ENCODE results near the gene DNAJB7. TPM values are rescaled to one million over a fixed set of nuclear protein-coding genes. Genes with fewer than 3 reads are reported as not detected.
A peak's percentile ranks its signal among the peaks of the same experiment; 100 is the strongest.

Gene DNAJB7
- total and polyA plus RNA-seq, 2 donors (not counting 1 experiment from before 2014, with no cell fraction given), result not detected

- H4K20me1 ChIP-seq (ENCODE audit: control insufficient read depth, insufficient read depth, low read length, poor library complexity, severe bottlenecking), result no peaks in the 10 kb centered on the region
- no peak for DNase-seq
- Mint-ChIP-seq H3K27me3 (no peaks in the 10 kb centered on the region), H3K9me3 (ENCODE audit: insufficient read depth) (no peaks in the 10 kb centered on the region), H3K27ac (no peak overlapping the region), H3K4me3 (no peak overlapping the region), H3K4me1 (peaks cover 13% of the 10 kb centered on the region)
- no peak overlapping the region for H3K4me3 ChIP-seq (ENCODE audit: control extremely low read depth in 1 of 5, extremely low read depth in 1 of 5, insufficient read depth in 1 of 5, low read depth in 2 of 5, low read length in 4 of 5)
- ChIA-PET CTCF (interaction anchor here (0.7 kb wide), 1 partner anchor 26 kb away, joined by 3 read pairs; no protein-coding TSS in a partner anchor), POLR2A (no interaction called here)
- no CpG with 5 or more reads among the region's 1 CpG for WGBS (ENCODE audit: insufficient coverage)
- no peak for TF ChIP-seq CTCF (IDR thresholded peaks at IDR 0.05)
- TF ChIP-seq EZH2 (IDR thresholded peaks at IDR 0.05; ENCODE audit: borderline replicate concordance, insufficient read depth, low read depth, low read length, poor library complexity, severe bottlenecking), result no peak
- no peaks in the 10 kb centered on the region for H3K27me3 ChIP-seq (replicated peaks in 1 of 4; ENCODE audit: control extremely low read depth in 1 of 4, control insufficient read depth in 3 of 4, insufficient read depth in 4 of 4, low read length in 3 of 4)
- H3K9me3 ChIP-seq (ENCODE audit: control extremely low read depth in 1 of 3, control insufficient read depth in 2 of 3, insufficient read depth in 1 of 3, low read length in 2 of 3), result no peaks in the 10 kb centered on the region
- H3K4me1 ChIP-seq (ENCODE audit: control insufficient read depth in 2 of 2, insufficient read depth in 2 of 2, low read length in 2 of 2), result peaks cover 6 to 12% of the 10 kb centered on the region in 2 donors
- intact Hi-C loops (cut with micrococcal nuclease), result no loop called here
- H2AFZ ChIP-seq (ENCODE audit: insufficient read depth, low read depth, low read length, poor library complexity, severe bottlenecking), result no peak overlapping the region
- H3K27ac ChIP-seq (ENCODE audit: low read length in 2 of 2), result no peak overlapping the region
- H3K4me2 ChIP-seq (replicated peaks; ENCODE audit: low read depth, low read length, poor library complexity, severe bottlenecking), result no peak overlapping the region
- H3K36me3 ChIP-seq (replicated peaks in 1 of 2; ENCODE audit: control extremely low read depth in 1 of 2, control insufficient read depth in 1 of 2, extremely low read depth in 1 of 2, insufficient read depth in 2 of 2, low read length in 1 of 2), result peaks cover 3 to 26% of the 10 kb centered on the region in 2 experiments
- H3K9ac ChIP-seq (ENCODE audit: low read length), result no peak overlapping the region
- ATAC-seq (ENCODE audit: low read depth), result no peak
- peaks cover 11% of the 10 kb centered on the region for H3K79me2 ChIP-seq (ENCODE audit: control insufficient read depth, insufficient read depth, low read length)
Measured at GRCh38 chr22:40823426-40823825, 38.5 kb downstream of the DNAJB7 start.

GRCh38 chr22:40819599-40820140 lies 42.2 kb downstream of the DNAJB7 start:
- H3K27me3 ChIP-seq (replicated peaks in 1 of 4; ENCODE audit: control extremely low read depth in 1 of 4, control insufficient read depth in 3 of 4, insufficient read depth in 4 of 4, low read length in 3 of 4), result no peaks in the 10 kb centered on the region
- peaks cover 34% of the 10 kb centered on the region for H3K4me1 Mint-ChIP-seq
- no peaks in the 10 kb centered on the region for H3K9me3 Mint-ChIP-seq (ENCODE audit: insufficient read depth)
- peaks cover 10% of the 10 kb centered on the region for H4K20me1 ChIP-seq (ENCODE audit: control insufficient read depth, insufficient read depth, low read length, poor library complexity, severe bottlenecking)
- H3K79me2 ChIP-seq (ENCODE audit: control insufficient read depth, insufficient read depth, low read length), result peaks cover 44% of the 10 kb centered on the region
- peak overlapping the region; percentile 77 for H3K4me2 ChIP-seq (replicated peaks; ENCODE audit: low read depth, low read length, poor library complexity, severe bottlenecking)
- ChIA-PET CTCF (interaction anchor here (0.6 to 2.9 kb wide), 3 partner anchors 11 to 136 kb away, joined by 3 to 14 read pairs (median 3); no protein-coding TSS in a partner anchor), POLR2A (interaction anchor here (0.6 to 1.0 kb wide), 3 partner anchors 37 to 512 kb away, joined by 3 to 6 read pairs (median 3); partner anchors contain the start of gene XPNPEP3)
- H3K9me3 ChIP-seq (ENCODE audit: control extremely low read depth in 1 of 3, control insufficient read depth in 2 of 3, insufficient read depth in 1 of 3, low read length in 2 of 3), result no peaks in the 10 kb centered on the region
- peak overlapping the region; percentile 36 to 100 (median 98) for H3K4me3 ChIP-seq (ENCODE audit: control extremely low read depth in 1 of 5, extremely low read depth in 1 of 5, insufficient read depth in 1 of 5, low read depth in 2 of 5, low read length in 4 of 5)
- H3K27me3 Mint-ChIP-seq, result no peaks in the 10 kb centered on the region
- intact Hi-C loops (cut with micrococcal nuclease), result loop anchor here (1.0 to 5.0 kb wide), 5 partner anchors 37 to 643 kb away; partner anchors contain the start of genes ADSL, EP300, ST13 and TNRC6B
- no CpG with 5 or more reads among the region's 4 CpGs for whole genome bisulfite sequencing (ENCODE audit: insufficient coverage)
- H3K4me3 Mint-ChIP-seq, result peak overlapping the region; percentile 95
- H3K4me1 ChIP-seq (ENCODE audit: control insufficient read depth in 2 of 2, insufficient read depth in 2 of 2, low read length in 2 of 2), result peaks cover 22 to 27% of the 10 kb centered on the region in 2 donors
- ATAC-seq (ENCODE audit: low read depth), result no peak
- DNase-seq, result no peak
- H3K9ac ChIP-seq (ENCODE audit: low read length), result peak overlapping the region; percentile 98
- H3K27ac ChIP-seq (ENCODE audit: low read length in 2 of 2), result peak overlapping the region; percentile 28 to 56
- TF ChIP-seq EZH2 (IDR thresholded peaks at IDR 0.05; ENCODE audit: borderline replicate concordance, insufficient read depth, low read depth, low read length, poor library complexity, severe bottlenecking) (no peak), CTCF (IDR thresholded peaks at IDR 0.05) (no peak)
- H3K36me3 ChIP-seq (replicated peaks in 1 of 2; ENCODE audit: control extremely low read depth in 1 of 2, control insufficient read depth in 1 of 2, extremely low read depth in 1 of 2, insufficient read depth in 2 of 2, low read length in 1 of 2), result peaks cover 0 to 12% of the 10 kb centered on the region in 2 experiments
- peak overlapping the region; percentile 91 for H3K27ac Mint-ChIP-seq
- peak overlapping the region; percentile 100 for H2AFZ ChIP-seq (ENCODE audit: insufficient read depth, low read depth, low read length, poor library complexity, severe bottlenecking)

All from B cell (primary cell).